NCI-H2029 (cell line): Measurements from ENCODE around the gene SIK3.

Experiments
- DNase-seq: peaks from one replicate; lab custom pipeline; 2025; lab: John Stamatoyannopoulos, UW

The SIK3 gene

DNA sequence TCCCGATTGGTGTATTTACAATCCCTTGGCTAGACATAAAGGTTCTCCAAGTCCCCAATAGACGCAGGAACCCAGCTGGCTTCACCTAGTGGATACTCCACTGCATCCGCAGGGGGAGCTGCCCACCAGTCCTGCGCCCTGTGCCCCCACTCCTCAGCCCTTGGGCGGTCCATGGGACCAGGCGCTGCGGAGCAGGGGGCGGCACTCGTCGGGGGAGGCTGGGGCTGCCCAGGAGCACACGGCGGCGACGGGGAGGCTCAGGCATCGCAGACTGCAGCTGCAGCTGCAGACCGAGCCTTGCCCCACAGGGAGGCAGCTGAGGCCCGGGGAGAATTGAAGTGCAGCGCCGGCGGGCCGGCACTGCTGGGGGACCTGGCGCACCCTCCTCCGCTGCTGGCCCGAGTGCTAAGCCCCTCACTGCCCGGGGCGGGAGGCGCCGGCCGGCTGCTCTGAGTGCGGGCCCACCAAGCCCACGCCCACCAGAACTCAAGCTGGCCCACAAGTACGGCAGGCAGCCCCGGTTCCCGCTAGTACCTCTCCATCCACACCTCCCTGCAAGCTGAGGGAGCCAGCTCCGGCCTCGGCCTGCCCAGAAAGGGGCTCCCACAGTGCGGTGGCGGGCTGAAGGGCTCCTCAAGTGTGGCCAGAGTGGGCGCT is 12.2 kb upstream of the SIK3 start:
- DNase-seq = no peak

DNA sequence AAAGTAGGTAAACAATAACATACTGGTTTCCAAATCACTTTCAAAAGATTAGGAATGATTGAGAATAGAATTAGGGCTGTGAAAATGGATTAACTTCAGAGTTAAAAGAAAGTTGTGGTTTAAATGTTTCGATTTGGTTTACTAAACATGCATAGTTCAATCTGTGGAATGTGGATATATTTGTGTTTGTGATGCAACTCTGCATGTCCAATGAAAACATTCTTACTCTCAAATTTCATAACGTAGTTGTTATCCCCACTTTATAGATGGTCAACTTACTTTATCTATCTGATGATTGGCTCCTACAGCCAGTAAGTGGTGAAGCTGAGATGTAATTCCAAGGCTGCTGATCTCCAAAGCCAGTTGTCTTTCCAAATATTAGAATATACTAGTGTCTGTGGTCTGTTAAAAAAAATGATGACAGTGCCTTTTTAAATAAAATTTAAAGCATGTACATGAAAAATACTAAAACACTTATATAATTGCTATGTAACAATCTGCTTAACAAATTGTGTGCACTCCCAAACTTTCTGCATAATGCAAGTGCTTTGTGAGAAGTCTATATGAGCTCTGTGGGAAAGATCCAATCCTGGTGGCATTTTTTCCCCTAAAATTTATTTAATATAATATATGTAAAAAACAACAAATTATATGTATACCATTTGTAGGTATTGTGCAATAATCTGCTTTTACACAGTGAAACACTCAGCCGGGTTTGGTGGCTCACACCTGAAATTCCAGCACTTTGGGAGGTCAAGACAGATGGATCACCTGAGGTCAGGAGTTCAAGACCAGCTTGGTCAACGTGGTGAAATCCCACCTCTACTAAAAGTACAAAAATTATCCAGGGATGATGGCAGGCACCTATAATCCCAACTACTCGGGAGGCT is 9.7 kb upstream of the SIK3 start:
- DNase-seq = no peak

DNA sequence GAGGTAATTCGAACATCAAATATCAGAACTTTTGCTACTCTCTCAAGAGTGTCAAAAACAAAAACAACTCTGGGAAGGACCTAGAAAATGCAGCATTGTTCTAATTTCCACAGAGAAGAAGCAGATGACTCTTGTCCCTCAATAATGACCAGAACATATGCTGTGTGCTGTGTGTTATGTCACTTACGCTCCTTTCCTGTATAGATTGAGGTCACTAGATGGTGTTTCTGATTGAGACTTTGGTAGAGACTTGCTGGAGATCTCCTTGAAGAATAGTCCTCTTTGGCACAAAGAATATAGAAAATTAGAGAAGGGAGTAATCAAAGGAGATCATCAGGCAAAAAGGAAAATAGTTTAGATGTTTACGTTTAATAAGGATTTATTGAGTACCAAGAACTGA is 2.3 kb upstream of the SIK3 start:
- no peak for DNase-seq

DNA sequence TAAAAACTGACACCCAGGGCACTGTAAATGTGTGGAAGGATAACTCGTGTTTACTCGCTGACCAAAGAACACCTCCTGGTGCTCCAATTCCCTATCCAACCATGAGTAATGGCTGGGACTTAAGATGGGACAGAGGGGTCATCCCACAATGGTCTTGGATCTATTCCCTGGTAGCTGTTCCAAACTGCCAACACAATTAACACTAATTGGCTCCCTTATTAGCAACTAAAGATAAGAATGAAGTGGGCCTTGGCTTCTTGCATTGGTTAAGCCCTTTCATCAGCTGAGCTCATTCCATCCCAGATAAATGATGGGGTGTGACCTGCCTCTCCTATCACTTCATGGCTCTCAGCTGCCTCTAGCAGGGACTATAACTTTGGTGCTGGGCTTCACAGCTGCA is 1.5 kb upstream of the SIK3 start:
- DNase-seq = no peak

DNA sequence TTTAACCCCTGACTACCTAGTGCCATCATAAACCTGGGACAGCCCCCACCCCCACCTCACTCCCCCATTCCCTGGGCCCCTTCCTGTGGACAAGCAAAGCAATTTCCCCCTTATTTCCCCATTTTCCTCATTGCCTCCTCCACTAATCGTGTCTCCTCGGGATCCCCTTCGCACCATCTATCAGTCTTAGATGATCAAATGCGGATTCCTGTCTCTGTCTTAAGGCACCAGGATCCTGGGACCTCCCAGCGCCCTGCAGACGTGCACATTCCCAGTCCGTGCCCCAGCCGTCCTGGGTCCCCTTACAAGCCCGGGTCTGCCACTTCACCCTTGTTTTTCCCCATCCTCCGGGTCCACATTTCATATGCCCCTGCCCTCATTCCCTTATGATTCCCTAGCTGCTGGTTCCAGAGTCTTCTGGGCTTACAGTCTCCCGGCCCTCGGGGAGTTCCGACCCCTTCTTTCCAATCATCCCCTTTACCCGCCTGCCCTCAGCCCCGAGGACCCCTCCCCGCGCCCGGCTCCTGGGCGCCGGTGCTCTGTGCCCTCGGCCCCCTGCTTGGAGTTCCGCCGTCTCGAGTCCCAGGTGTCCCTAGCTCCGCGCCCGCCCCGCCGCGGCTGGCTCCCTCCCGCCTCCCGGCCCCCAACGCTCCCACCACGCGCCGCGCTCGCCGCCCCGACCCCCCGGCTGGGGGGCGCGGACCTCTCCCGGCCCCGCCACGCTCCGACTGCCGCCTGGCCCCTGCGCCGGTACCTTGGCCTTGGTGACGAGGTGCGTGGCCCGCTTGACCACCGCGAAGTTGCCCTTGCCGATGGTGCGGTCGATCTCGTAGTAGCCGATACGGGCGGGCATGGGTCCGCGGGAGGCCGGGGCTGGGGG is 599 bp downstream of the SIK3 start:
- DNase-seq = no peak

DNA sequence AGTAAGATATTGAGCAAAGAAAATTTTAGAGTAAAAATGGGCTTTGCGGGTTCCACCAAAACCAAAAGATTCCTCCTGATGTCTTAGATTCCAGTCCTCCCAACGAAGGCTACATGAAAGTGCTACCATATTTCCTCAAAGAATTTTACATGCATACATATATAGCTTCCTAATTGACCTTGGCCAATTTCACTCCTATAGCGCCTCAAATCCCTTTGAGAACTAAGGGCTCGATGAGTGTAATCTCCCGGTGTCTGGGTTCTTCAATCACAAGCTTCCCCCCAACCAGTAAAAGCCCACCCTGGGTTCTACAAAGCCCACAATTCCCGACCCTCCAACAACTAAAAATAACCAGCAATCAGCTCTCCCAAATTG is 1.2 kb downstream of the SIK3 start:
- no peak for DNase-seq

DNA sequence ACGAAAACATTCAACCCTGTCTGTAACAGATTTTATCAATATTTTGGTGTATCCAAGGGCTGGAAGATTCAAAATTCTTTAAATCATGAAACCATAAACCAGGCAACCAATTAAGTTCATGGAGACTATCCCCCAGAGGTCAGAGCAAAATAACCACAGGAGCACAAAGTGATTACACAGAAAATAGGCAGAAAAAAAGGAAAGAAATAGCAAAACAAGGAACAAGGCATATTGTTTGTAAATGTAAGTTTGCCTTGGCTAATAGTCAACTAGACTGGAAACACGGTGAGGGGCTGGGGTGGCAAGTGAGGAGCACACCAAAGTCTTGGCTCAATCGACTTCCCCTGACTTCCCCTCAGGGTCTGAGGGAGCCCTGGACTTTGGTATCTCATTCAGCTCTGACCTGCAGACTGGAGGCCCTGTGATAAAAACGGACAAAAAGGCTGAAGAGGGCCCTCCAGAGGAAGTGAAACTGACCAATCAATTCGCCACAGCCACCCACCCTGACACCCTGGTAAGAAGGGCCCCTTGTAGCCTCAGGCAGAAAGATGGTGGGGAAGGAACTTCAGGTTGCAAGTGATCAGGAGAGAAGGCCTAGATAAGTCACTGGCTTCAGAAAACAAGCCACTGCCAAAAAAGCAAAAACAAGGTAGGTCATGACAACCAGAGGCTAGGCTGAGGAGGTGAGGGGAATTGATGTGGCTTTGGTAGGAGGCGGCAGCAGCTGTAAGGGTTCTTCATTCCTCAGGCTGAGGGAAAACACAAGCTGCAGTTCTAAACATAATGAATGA is 1.8 kb downstream of the SIK3 start:
- DNase-seq = no peak

DNA sequence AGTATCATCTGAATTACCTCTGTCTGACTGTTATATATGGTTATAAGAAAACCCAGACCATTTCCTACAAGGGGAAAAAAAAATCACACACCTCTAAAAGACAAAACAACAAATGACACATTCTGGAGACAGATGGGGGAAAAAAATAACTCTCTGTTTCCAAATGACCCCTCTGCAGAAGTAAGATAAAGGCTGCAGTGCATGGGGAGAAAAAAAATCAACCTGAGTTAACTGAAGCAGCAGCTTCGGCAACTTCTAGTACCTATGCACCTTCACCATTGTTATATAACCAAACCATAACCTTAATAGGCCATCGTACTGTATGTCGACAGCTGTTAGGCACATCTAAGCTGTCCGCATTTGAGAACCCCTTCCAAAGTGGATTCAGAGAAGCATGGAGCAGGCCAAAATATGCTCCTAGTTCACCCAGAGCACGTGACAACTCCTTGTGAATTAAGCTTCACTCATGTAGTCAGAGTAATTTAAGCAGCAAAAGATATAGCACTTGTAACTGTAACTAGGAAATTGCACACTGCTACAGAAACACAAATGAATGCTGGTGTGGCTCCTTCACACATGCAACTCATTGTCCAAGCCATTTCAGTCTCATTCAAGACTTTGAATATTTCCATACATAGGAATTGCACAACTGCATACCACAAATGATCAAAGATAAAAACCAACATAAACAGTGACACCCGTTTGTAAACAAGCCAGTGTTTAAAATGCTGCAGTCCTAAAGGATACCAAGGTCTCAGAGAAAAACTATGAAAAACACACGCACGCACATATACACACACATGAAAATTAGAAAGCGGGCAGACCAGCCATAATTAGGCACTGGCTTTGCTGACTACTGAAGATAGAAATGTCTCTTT is 2.7 kb downstream of the SIK3 start:
- DNase-seq = no peak

DNA sequence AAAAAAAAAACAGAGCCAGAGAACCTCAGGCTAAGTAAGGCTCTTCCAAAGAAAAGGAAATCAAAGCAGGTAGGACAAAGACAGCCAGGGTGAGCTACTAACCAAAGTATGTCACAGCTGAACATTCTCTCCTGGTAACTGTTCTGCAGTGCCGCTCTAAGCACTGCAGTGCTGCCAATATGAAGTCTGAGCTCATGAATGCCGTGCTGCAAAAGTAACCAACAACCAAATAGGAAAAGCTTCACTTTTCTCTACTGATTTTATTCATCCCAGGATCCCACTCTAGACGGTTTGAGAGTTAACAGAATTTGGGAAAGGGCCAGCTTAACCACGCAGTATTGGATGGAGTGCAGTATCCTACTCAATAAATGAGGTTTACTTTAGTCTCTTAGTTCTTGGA is 3.5 kb downstream of the SIK3 start:
- DNase-seq = no peak

DNA sequence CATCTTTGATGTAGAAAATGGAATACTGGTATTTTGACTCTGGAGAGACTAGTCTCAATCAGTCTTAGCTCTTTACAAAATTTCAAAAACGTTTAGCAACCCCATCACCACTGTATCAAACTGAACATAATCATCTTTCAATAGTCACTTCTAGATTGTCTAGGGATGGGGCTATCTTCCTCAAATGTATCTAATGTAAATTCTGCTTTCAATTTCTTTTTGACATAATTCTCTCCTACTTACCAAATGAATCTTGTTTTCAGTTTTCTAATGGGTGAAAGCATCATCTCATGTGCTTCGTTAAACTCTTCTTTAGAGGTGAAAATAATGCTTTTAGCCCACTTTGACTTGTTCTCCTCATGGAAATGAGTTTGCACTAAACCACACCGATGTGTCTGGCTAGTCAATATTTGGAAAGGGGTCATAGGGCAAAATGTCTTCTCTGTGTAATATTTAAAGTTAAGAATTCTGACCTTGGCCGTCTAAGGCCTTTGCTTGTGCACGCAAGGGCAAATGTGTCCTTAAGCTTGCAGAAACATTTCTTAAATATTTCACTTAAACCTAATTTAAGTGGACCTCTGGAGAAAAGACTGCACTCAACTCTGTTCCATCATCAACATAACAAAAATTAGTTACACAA is 5.2 kb downstream of the SIK3 start:
- no peak for DNase-seq

DNA sequence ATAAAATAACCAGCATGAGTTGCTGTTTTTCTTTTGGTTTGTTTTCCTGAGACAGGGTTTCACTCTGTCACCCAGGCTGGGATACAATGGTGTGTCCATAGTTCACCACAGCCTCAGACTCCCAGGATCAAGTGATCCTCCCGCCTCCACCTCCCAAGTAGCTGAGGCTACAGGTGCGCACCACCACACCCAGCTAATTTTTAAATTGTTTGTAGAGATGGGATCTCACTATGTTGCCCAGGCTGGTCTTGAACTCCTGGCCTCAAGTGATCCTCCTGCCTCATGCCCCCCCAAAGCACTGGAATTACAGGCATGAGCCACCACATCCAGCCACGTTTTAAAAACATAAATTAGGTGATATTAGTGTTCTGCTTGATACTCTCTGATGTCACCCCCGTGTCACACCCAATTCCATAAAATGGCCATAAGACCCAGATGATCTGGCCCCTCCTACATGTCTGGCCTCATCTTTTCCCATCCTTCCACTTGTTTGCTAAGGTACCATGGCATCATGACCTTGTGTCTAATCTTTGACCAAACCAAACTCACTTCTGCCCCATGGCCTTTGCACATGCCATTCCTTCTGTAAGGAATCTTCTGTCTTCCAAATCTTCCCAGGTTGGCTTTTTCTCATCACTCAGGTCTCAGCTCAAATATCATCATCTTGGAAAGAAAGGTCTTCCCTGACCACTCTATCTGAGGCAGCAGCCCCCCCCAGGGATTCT is 6.3 kb downstream of the SIK3 start:
- no peak for DNase-seq

DNA sequence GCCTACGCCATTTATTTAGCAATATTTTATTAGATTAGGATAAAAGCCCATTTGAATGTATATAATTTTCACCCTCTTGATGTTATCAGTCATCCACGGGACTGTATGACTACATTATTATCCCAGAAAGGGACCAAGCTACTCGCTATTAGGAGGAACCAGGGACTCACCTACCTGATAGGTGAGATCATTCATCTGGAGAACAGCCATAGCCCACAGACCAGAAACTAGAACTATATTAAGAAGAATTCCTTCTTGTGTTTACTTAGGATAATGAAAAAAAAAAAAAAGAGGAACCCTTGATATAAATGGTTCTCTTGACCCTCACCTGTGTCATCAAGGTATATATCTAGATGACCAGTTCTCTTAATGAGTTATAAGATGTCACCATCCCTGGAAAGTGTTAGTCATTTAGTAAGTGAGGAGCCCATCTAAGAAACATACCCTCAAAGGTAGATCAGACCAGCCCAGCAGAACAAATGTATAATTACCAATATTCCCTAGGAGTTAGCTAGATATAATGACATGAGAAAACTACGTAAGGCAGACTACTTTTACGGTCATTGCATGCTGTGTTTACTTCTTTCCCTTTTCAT is 8.0 kb downstream of the SIK3 start:
- DNase-seq = no peak

DNA sequence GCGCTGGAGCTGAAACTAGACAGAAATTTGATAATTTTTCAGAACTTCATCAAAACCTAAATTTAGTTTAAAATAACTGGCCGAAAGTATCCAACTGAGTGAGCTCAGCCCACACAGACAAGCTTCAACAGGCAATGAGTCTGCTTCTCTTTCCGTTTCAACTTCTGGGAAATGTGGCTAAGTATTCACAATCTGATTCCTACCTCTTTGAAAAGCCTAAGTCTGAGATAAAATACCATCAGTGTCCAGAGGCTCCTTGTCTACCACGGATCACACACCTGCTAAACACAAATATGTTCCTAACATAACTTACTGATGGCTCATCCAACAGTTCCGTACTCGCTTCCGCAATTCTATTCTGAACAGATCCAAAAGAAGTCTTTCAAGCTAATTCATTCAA is 8.5 kb downstream of the SIK3 start:
- DNase-seq = no peak

DNA sequence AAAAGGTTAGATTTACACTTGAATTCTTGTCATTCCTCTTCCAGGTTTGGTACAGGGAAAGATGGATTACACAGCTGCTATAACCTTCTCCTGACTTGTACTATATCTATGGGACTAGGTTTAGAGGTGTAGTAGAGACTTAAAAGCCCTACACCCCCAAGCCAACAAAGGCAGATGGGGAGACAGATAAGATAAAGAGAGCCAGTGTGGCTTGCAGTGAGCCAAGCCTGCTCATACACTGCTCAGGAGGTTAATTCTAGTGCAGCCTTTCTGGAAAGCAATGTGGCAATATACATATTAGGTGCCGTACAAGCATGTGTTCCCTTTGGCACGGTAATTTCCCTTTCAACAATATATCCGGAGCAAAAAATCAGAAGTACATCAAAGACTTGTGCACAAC is 10.8 kb downstream of the SIK3 start:
- DNase-seq = no peak

DNA sequence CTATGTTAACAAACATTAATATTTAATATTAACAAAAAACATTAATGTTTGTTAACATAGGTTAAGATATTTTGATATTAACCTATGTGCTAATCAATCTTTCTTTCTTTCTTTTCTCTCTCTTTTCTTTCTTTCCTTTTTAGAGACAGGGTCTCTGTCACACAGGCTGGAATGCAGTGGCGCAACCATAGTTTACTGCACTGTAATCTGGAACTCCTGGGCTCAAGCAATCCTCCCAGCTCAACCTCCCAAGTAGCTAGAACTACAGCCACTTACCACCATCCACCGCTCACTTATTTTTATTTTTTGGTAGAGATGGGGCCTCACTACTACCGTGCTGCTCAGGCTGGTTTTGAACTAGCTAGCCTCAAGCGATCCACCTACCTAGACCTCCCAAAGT is 13.2 kb downstream of the SIK3 start:
- no peak for DNase-seq

DNA sequence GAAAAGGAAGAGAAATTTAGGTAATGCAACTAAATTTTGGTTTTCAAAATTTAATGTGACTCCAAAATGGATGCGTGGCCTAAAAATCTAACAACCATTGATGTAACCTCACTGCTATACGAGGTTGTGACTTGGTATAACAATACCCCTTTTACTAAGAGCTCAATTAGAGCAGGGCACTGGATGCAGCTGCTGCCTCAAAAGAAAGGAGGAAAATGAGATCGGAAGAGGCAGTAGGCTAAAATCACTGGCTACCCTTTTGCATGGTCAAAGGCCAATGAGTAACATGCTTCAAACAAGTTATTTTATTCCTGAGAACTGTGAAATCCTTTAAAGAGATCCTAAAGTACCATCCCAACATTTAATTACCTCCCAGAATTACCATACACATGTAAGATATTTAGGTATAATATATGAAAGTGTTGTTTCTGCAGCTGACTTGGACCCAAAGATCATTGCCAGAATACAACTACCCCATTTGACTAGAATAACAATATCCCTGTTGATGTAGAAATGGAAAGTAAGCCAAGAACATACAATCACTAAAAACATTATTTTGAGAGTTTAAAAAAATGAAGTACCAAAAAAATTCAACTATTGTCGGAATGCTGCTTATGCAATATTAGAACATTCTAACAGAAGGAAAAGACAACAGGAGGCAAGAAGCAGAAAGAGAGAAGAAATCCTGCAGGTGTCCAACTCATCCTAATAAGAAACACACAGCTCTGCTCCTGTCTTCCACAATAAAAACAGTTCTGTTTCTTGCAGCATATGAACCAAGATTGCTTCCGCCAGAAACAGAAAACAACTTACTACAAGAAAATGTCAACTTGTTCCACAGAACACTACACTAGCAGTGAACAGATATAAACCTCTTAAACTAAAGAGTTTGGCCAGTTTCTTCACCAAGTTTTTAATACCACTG is 15.0 kb downstream of the SIK3 start:
- no peak for DNase-seq

DNA sequence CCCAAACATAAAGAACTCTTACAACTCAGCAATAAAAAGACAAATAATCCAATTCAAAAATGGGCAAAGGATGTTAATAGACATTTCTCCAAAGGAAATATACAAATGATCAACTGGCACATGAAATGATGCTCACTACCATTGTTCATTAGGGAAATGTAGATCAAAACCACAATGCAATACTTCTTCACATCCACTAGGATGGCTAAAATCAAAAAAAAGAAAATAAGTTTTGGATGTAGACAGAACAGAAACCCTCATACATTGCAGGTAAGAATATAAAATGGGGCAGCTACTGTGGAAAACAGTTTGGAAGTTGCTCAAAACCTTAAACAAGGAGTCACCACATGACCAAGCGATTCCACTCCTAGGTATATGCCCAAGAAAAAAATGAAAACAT is 16.3 kb downstream of the SIK3 start:
- DNase-seq = no peak

DNA sequence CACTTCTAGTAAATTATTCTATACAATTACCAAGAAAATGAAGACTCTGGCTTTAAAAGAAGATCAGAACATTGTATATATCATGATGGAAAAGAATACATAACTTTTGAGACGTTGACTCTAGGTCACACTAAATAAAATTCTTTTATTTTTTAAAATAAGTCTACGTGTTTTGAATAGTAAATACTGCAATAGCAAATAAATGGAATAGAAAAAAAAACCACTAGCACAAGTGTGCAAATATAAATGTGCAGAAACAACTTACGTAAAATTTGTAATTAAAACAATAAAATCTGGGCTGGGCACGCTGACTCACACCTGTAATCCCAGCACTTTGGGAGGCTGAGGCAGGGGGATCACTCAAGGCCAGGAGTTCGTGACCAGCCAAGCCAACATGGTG is 17.9 kb downstream of the SIK3 start:
- DNase-seq = no peak
